ENCODE measurements around the gene TBX10. TPM values are rescaled to one million over a fixed set of nuclear protein-coding genes. Genes with fewer than 3 reads are reported as not detected.

Gene TBX10
- total RNA-seq, 1 experiment from 2014 or later = not detected

DNA sequence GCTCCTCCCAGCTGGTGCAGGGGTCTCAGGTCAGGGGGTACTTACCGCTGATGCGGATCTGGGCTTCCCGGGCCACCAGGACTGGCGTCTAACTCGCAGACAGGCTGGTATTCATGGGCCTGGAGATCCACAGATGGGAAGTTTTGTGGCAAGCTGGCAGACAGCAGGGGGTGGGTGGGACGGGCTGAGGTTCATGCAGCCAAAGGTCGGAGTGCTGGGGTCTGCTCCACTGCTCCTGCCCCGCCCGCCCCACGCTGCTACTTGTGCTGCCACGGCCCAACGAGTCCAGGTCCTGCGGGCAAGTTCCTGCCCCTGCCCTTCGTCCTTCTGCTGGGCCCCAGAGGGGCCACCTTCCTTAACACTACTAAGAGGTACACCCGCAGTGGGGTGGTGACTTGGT, 7.9 kb upstream of the TBX10 start:
- Histone ChIP-seq H2BK120ac (ENCODE audit: low read depth, low read length, poor library complexity, severe bottlenecking) (no peak overlapping the region), H2AK5ac (ENCODE audit: insufficient read length, low read length) (no peak overlapping the region), H4K5ac (ENCODE audit: insufficient read length, low read depth, low read length) (no peak overlapping the region), H4K20me1 (ENCODE audit: control insufficient read depth, insufficient read depth, insufficient read length) (no peaks in the 10 kb centered on the region), H2AFZ (ENCODE audit: low read length) (no peak overlapping the region), H3K79me2 (ENCODE audit: insufficient read depth, low read length) (no peaks in the 10 kb centered on the region), H3K4me2 (ENCODE audit: insufficient read depth, insufficient read length, low read length) (no peak overlapping the region), H4K91ac (ENCODE audit: insufficient read length, low read depth, low read length) (no peak overlapping the region), H3K14ac (ENCODE audit: insufficient read depth, low read length) (no peak overlapping the region), H3K23me2 (ENCODE audit: insufficient read length, low read depth, low read length, poor library complexity, severe bottlenecking) (no peaks in the 10 kb centered on the region), H3K23ac (ENCODE audit: insufficient read length, low read depth, low read length) (no peak overlapping the region), H2BK15ac (ENCODE audit: low read depth, low read length) (no peak overlapping the region), H2BK5ac (ENCODE audit: insufficient read length, low read length) (no peak overlapping the region), H3T11ph (ENCODE audit: low read length) (no peak overlapping the region), H3K27ac (ENCODE audit: insufficient read length, low read depth, low read length) (no peak overlapping the region), H3K4ac (ENCODE audit: low read depth, low read length) (no peak overlapping the region), H2BK20ac (ENCODE audit: low read depth, low read length, poor library complexity, severe bottlenecking) (no peak overlapping the region), H3K79me1 (ENCODE audit: insufficient read depth, low read depth, low read length, poor library complexity, severe bottlenecking) (no peaks in the 10 kb centered on the region), H4K8ac (replicated peaks; ENCODE audit: insufficient read length, low read depth, low read length) (no peak overlapping the region), H2BK12ac (ENCODE audit: insufficient read length, low read depth, low read length) (no peak overlapping the region), H3K9ac (ENCODE audit: extremely low read depth, insufficient read length, low read length) (no peak overlapping the region), H3K56ac (ENCODE audit: insufficient read length, low read depth, low read length) (no peak overlapping the region), H3K18ac (ENCODE audit: insufficient read length, low read depth, low read length) (no peak overlapping the region), H3K9me3 (ENCODE audit: control insufficient read depth, low read depth, low read length) (no peaks in the 10 kb centered on the region), H3K27me3 (ENCODE audit: insufficient read depth, low read length) (no peaks in the 10 kb centered on the region), H3K4me1 (ENCODE audit: insufficient read depth, low read length) (no peaks in the 10 kb centered on the region)
- TF ChIP-seq, protein P1, sequence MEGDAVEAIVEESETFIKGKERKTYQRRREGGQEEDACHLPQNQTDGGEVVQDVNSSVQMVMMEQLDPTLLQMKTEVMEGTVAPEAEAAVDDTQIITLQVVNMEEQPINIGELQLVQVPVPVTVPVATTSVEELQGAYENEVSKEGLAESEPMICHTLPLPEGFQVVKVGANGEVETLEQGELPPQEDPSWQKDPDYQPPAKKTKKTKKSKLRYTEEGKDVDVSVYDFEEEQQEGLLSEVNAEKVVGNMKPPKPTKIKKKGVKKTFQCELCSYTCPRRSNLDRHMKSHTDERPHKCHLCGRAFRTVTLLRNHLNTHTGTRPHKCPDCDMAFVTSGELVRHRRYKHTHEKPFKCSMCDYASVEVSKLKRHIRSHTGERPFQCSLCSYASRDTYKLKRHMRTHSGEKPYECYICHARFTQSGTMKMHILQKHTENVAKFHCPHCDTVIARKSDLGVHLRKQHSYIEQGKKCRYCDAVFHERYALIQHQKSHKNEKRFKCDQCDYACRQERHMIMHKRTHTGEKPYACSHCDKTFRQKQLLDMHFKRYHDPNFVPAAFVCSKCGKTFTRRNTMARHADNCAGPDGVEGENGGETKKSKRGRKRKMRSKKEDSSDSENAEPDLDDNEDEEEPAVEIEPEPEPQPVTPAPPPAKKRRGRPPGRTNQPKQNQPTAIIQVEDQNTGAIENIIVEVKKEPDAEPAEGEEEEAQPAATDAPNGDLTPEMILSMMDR (conservative IDR thresholded peaks at IDR 0.05) = no peak
- H3K4me3 Mint-ChIP-seq = no peak overlapping the region; a peak in 1 of 5 replicates
- no peaks in the 10 kb centered on the region; a peak in 1 of 7 replicates for H3K36me3 Mint-ChIP-seq (ENCODE audit: insufficient read depth in 1 of 3, low read depth in 3 of 3)
- peaks cover 8 to 15% of the 10 kb centered on the region in 2 experiments for H3K4me1 Mint-ChIP-seq
- DNase-seq = no peak
- H3K9me3 Mint-ChIP-seq = peaks cover 0 to 3% of the 10 kb centered on the region in 2 experiments; a peak in 3 of 5 replicates
- WGBS (ENCODE audit: extremely low coverage, insufficient read length, low lambda C conversion rate) = no CpG with 5 or more reads among the region's 15 CpGs
- no peak overlapping the region for H3K27ac Mint-ChIP-seq
- peaks cover 18% of the 10 kb centered on the region for H3K27me3 Mint-ChIP-seq (ENCODE audit: low read depth)

All from H9 (cell line).